Upper lobe of left lung (tissue), 6 donors: ENCODE measurements around the gene KMT2A. TPM values are rescaled to one million over a fixed set of nuclear protein-coding genes. Genes with fewer than 3 reads are reported as not detected.

Experiments used
- ATAC-seq, 2 donors: fragments of 200-7000 bp; cut with Tn5 transposase; one replicate each; pipeline ENCODE4 v1.9.1; 2022; ENCODE audit warnings: mild to moderate bottlenecking in 2 of 2, moderate library complexity in 2 of 2; ENCODE audit not compliant: low FRiP score in 2 of 2
- DNase-seq, 2 donors: peaks; one replicate each; pipeline ENCODE4 v3.0.0-alpha.2; 2019 to 2020
- H3K27ac ChIP-seq, 4 donors: fragments of 200-600 bp; sonication (generic); one replicate each; pipeline ENCODE4 v1.5.1; 2016 to 2019
- H3K27me3 ChIP-seq, 4 donors: fragments of 200-600 bp; sonication (generic); one replicate each; pipeline ENCODE4 v1.5.1; 2017 to 2019
- H3K36me3 ChIP-seq, 4 donors: fragments of 200-600 bp; sonication (generic); one replicate each; pipeline ENCODE4 v1.5.1; 2016 to 2019
- H3K4me1 ChIP-seq, 4 donors: fragments of 200-600 bp; sonication (generic); one replicate each; pipeline ENCODE4 v1.5.1; 2018 to 2019
- H3K4me3 ChIP-seq, 4 donors: fragments of 200-600 bp; sonication (generic); one replicate each; pipeline ENCODE4 v1.5.1; 2017 to 2019; ENCODE audit warnings: mild to moderate bottlenecking in 2 of 4, moderate library complexity in 1 of 4
- H3K9me3 ChIP-seq, 4 donors: fragments of 200-600 bp; sonication (generic); one replicate each; pipeline ENCODE4 v1.5.1; 2018 to 2019
- EP300 ChIP-seq, 4 donors: sonication (generic); formaldehyde crosslinking; IDR thresholded peaks; one replicate each; pipeline ENCODE4 v1.5.1; 2017; ENCODE audit warnings: antibody characterized with exemption in 4 of 4, control low read depth in 2 of 4
- POLR2A ChIP-seq, 4 donors: fragments of 450-650 bp; IDR thresholded peaks; one replicate each; pipeline ENCODE4 v1.5.1; 2016 to 2017; ENCODE audit warnings: antibody characterized with exemption in 4 of 4, mild to moderate bottlenecking in 2 of 4
- POLR2AphosphoS5 ChIP-seq, 2 donors: sonication (generic); formaldehyde crosslinking; IDR thresholded peaks; one replicate each; pipeline ENCODE4 v1.5.1; 2017; ENCODE audit warnings: antibody characterized with exemption in 2 of 2
- WGBS, 2 donors: methylation state at CpG; one replicate each; pipeline ENCODE4 v1.1.5; 2017 to 2018; 5-methylcytosine and 5-hydroxymethylcytosine counted together
- total RNA-seq, 6 donors: library from RNA; depleted of rRNA in 4 of 6; stranded (reverse); fragments of >200 nt in 4 of 6; gene quantifications; one replicate each; pipeline versions ENCODE4 v1.1.0 to v1.2.1, GENCODE V29; 2016 to 2021
- TF ChIP-seq, protein P1 (sequence below), 6 experiments: fragments of 450-650 bp in 4 of 6; fragments of 200-600 bp in 2 of 6; sonication (generic) in 2 of 6; IDR thresholded peaks; one replicate each; pipeline ENCODE4 v1.5.1; 2016 to 2019; ENCODE audit warnings: antibody characterized with exemption in 6 of 6
- donor health status: DM: no; HTN: no; CAD: no; lungs with moderate emphysema.
- donor health status: DM: no; HTN: yes; CAD: no; lungs with severe emphysema.

The KMT2A gene
- total RNA-seq, 6 donors from 2014 or later, result 42.0 to 97.1 (median 58.4) TPM

DNA sequence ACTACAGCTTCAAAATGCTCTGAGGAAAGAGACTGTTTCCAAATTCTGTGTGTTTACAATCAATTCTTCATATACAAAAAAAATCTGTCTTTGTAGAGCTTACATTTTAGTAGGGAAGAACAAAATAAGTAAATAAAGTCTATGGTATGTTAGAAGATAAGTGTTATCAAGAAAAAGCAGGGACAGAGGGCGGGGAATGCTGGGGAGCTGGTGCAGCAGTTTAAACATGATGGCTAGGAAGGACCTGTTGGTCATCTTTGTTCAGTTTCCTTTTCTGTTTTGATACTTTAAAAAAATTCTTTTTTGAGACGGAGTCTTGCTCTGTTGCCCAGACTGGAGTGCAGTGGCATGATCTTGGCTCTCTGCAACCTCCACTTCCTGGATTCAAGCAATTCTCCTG, 110.8 kb downstream of the KMT2A start:
- TF ChIP-seq EP300 (IDR thresholded peaks at IDR 0.05) (no peak), POLR2A (IDR thresholded peaks at IDR 0.05) (no peak), POLR2AphosphoS5 (IDR thresholded peaks at IDR 0.05) (no peak)
- TF ChIP-seq, protein P1, sequence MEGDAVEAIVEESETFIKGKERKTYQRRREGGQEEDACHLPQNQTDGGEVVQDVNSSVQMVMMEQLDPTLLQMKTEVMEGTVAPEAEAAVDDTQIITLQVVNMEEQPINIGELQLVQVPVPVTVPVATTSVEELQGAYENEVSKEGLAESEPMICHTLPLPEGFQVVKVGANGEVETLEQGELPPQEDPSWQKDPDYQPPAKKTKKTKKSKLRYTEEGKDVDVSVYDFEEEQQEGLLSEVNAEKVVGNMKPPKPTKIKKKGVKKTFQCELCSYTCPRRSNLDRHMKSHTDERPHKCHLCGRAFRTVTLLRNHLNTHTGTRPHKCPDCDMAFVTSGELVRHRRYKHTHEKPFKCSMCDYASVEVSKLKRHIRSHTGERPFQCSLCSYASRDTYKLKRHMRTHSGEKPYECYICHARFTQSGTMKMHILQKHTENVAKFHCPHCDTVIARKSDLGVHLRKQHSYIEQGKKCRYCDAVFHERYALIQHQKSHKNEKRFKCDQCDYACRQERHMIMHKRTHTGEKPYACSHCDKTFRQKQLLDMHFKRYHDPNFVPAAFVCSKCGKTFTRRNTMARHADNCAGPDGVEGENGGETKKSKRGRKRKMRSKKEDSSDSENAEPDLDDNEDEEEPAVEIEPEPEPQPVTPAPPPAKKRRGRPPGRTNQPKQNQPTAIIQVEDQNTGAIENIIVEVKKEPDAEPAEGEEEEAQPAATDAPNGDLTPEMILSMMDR (IDR thresholded peaks at IDR 0.05), result no peak
- no peaks in the 10 kb centered on the region for H3K9me3 ChIP-seq
- WGBS, 2 donors, result 93 to 94% methylated on average over 2 of the region's 2 CpGs
- H3K4me3 ChIP-seq, result no peak overlapping the region
- ATAC-seq (no peak), DNase-seq (no peak)
- no peaks in the 10 kb centered on the region for H3K27me3 ChIP-seq
- no peaks in the 10 kb centered on the region for H3K4me1 ChIP-seq
- H3K27ac ChIP-seq, result no peak overlapping the region
- peaks cover 5 to 54% (median 23%) of the 10 kb centered on the region in 4 donors for H3K36me3 ChIP-seq

DNA sequence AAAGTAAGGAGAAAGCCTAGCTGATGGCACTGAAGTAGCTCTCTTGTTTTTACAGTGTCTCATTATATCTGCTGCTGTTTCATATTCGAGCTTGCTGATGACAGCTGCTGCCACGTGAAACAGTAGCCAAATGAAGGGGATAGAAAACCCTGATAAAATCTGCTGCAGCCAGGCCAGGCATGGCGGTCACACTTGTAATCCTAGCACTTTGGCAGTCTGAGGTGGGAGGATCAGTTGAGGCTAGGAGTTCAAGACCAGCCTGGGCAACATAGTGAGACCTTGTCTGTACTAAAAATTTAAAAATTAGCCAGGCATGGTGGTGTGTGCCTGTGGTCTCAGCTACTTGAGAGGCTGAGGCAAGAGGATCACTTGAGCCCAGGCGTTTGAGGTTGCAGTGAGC, 116.0 kb downstream of the KMT2A start:
- TF ChIP-seq, protein P1 (IDR thresholded peaks at IDR 0.05), result no peak
- TF ChIP-seq POLR2AphosphoS5 (IDR thresholded peaks at IDR 0.05) (no peak), EP300 (IDR thresholded peaks at IDR 0.05) (no peak), POLR2A (IDR thresholded peaks at IDR 0.05) (no peak)
- Histone ChIP-seq H3K36me3 (peaks cover 19 to 77% (median 37%) of the 10 kb centered on the region in 4 donors), H3K27me3 (no peaks in the 10 kb centered on the region), H3K4me1 (no peaks in the 10 kb centered on the region), H3K9me3 (no peaks in the 10 kb centered on the region), H3K4me3 (no peak overlapping the region), H3K27ac (no peak overlapping the region)
- DNase-seq, result no peak
- 82 to 88% methylated on average over 4 of the region's 4 CpGs for WGBS, 2 donors
- ATAC-seq, result no peak

DNA sequence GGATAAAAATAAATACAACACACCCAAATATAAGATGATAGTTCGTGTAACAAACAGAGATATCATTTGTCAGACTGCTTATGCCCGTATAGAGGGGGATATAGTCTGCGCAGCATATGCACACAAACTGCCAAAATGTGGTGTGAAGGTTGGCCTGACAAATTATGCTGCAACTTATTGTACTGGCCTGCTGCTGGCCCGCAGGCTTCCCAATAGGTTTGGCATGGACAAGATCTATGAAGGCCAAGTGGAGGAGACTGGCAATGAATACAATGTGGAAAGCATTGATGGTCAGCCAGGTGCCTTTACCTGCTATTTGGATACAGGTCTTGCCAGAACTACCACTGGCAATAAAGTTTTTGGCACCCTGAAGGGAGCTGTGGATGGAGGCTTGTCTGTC, 124.5 kb downstream of the KMT2A start:
- Histone ChIP-seq H3K9me3 (no peaks in the 10 kb centered on the region), H3K27me3 (no peaks in the 10 kb centered on the region), H3K27ac (no peak overlapping the region), H3K4me3 (no peak overlapping the region), H3K4me1 (peaks cover 5 to 9% (median 8%) of the 10 kb centered on the region in 4 donors), H3K36me3 (peaks cover 0 to 47% (median 9%) of the 10 kb centered on the region in 4 donors)
- TF ChIP-seq, protein P1 (IDR thresholded peaks at IDR 0.05), result no peak
- DNase-seq (no peak), ATAC-seq (no peak)
- WGBS, 2 donors, result 84 to 95% methylated on average over 3 to 4 of the region's 4 CpGs

DNA sequence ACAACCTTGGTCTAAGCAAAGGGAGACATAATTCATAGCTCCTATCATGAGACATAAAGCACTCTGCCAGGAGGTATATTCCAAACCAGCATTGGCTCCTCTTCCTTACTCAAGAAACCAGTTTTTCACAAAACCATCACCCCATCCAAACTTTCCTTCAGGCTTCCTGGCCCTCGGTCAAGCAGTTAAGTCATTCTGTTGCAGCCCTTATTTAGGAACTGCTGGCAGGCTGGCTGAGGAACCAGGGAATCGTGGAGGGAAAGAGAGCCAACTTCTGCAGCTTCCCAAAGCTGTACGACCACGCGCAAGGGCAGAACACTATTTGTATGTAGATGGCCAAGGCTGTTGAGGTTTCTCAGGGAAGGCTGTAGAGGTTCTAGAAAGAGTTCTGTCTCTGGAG, 128.8 kb downstream of the KMT2A start:
- H3K4me1 ChIP-seq, result peaks cover 5 to 13% (median 10%) of the 10 kb centered on the region in 4 donors
- peak overlapping the region in 3 of 4 donors; percentile 56 to 77 (median 65) for H3K4me3 ChIP-seq
- H3K27me3 ChIP-seq, result no peaks in the 10 kb centered on the region
- no peak for DNase-seq
- peak in 1 of 2 donors; percentile 59 for ATAC-seq
- H3K36me3 ChIP-seq, result peaks cover 0 to 7% (median 0%) of the 10 kb centered on the region in 4 donors
- peak overlapping the region in 3 of 4 donors; percentile 57 to 81 (median 69) for H3K27ac ChIP-seq
- no peaks in the 10 kb centered on the region for H3K9me3 ChIP-seq
- WGBS, 2 donors, result 50 to 84% methylated on average over 5 of the region's 5 CpGs
- no peak for TF ChIP-seq POLR2AphosphoS5 (IDR thresholded peaks at IDR 0.05)
- TF ChIP-seq, protein P1 (IDR thresholded peaks at IDR 0.05), result no peak
- TF ChIP-seq EP300 (IDR thresholded peaks at IDR 0.05), result no peak
- TF ChIP-seq POLR2A (IDR thresholded peaks at IDR 0.05), result no peak

DNA sequence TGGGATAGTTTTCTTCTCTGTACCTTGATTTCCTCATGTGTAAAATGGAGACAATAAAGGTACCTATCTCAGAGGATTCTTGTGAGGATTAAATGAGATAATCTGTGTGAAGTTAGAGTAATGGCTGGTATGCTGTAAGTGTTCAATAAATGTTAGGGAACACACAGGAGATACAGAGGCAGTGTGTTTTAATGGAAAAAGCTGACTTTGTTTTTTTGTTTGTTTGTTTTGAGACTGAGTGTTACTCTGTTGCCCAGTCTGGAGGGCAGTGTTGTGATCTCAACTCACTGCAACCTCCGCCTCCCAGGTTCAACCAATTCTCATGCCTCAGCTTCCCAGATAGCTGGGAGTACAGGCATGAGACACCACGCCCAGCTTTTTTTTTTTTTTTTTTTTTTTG, 133.4 kb downstream of the KMT2A start:
- WGBS, 2 donors, result 83 to 94% methylated on average over 2 of the region's 2 CpGs
- DNase-seq (no peak), ATAC-seq (no peak)
- TF ChIP-seq POLR2AphosphoS5 (IDR thresholded peaks at IDR 0.05), result no peak
- TF ChIP-seq EP300 (IDR thresholded peaks at IDR 0.05), result no peak
- no peak for TF ChIP-seq POLR2A (IDR thresholded peaks at IDR 0.05)
- TF ChIP-seq, protein P1 (IDR thresholded peaks at IDR 0.05), result no peak
- H3K27ac ChIP-seq, result no peak overlapping the region
- no peaks in the 10 kb centered on the region for H3K27me3 ChIP-seq
- H3K4me3 ChIP-seq, result no peak overlapping the region
- H3K9me3 ChIP-seq, result no peaks in the 10 kb centered on the region
- H3K4me1 ChIP-seq, result peaks cover 20 to 35% (median 28%) of the 10 kb centered on the region in 4 donors
- no peaks in the 10 kb centered on the region for H3K36me3 ChIP-seq
